ENCODE measurements around the gene SMAP1. TPM values are rescaled to one million over a fixed set of nuclear protein-coding genes. Genes with fewer than 3 reads are reported as not detected.

SMAP1 gene
- total RNA-seq, 4 donors from 2014 or later = 27.3 to 33.9 (median 32.4) TPM

GRCh38 chr6:70706491-70707123, 38.9 kb downstream of the SMAP1 start:
- TF ChIP-seq CTCF (IDR thresholded peaks at IDR 0.05) (peak in 5 of 6 experiments; percentile 26 to 70 (median 67)), POLR2A (IDR thresholded peaks at IDR 0.05) (no peak)
- Histone ChIP-seq H3K27me3 (no peaks in the 10 kb centered on the region), H3K9me3 (no peaks in the 10 kb centered on the region), H3K36me3 (no peaks in the 10 kb centered on the region), H3K4me1 (peaks cover 0 to 1% of the 10 kb centered on the region in 2 donors), H3K4me3 (replicated peaks in 1 of 3) (no peak overlapping the region), H3K27ac (no peak overlapping the region)
- intact Hi-C loops (cut with DNase I) = no loop called here
- no peak for DNase-seq
- WGBS, 2 donors = 1 to 2% methylated on average over 3 of the region's 3 CpGs

GRCh38 chr6:70707893-70708292, 40.2 kb downstream of the SMAP1 start:
- intact Hi-C loops (cut with DNase I) = loop anchor here (2.0 kb wide), 1 partner anchor 175 kb away; no protein-coding TSS in a partner anchor
- no peak overlapping the region for H3K4me3 ChIP-seq (replicated peaks in 1 of 3)
- WGBS, 2 donors = 90% methylated on average over 2 of the region's 2 CpGs
- no peak for DNase-seq
- TF ChIP-seq CTCF (IDR thresholded peaks at IDR 0.05) = no peak
- TF ChIP-seq POLR2A (IDR thresholded peaks at IDR 0.05) = no peak
- H3K27me3 ChIP-seq = no peaks in the 10 kb centered on the region
- no peaks in the 10 kb centered on the region for H3K4me1 ChIP-seq
- no peaks in the 10 kb centered on the region for H3K9me3 ChIP-seq
- no peaks in the 10 kb centered on the region for H3K36me3 ChIP-seq
- no peak overlapping the region for H3K27ac ChIP-seq

GRCh38 chr6:70708448-70708847, 40.8 kb downstream of the SMAP1 start:
- no peak overlapping the region for H3K4me3 ChIP-seq (replicated peaks in 1 of 3)
- no peaks in the 10 kb centered on the region for H3K36me3 ChIP-seq
- no peak for TF ChIP-seq CTCF (IDR thresholded peaks at IDR 0.05)
- no peak for TF ChIP-seq POLR2A (IDR thresholded peaks at IDR 0.05)
- H3K9me3 ChIP-seq = no peaks in the 10 kb centered on the region
- no peaks in the 10 kb centered on the region for H3K4me1 ChIP-seq
- DNase-seq = no peak
- H3K27ac ChIP-seq = no peak overlapping the region
- intact Hi-C loops (cut with DNase I) = loop anchor here (2.0 kb wide), 1 partner anchor 174 kb away; no protein-coding TSS in a partner anchor
- 91 to 95% methylated on average over 2 of the region's 2 CpGs for WGBS, 2 donors
- H3K27me3 ChIP-seq = no peaks in the 10 kb centered on the region

- H3K36me3 ChIP-seq = no peaks in the 10 kb centered on the region
- intact Hi-C loops (cut with DNase I) = loop anchor here (2.0 kb wide), 1 partner anchor 173 kb away; no protein-coding TSS in a partner anchor
- no peak for DNase-seq
- H3K4me3 ChIP-seq (replicated peaks in 1 of 3) = no peak overlapping the region
- WGBS, 2 donors = 94 to 96% methylated on average over 3 of the region's 3 CpGs
- H3K9me3 ChIP-seq = no peaks in the 10 kb centered on the region
- TF ChIP-seq POLR2A (IDR thresholded peaks at IDR 0.05) (no peak), CTCF (IDR thresholded peaks at IDR 0.05) (no peak)
- no peak overlapping the region for H3K27ac ChIP-seq
- H3K4me1 ChIP-seq = no peaks in the 10 kb centered on the region
- H3K27me3 ChIP-seq = no peaks in the 10 kb centered on the region
These were observed 42.1 kb downstream of the SMAP1 start for GRCh38 chr6:70709826-70710225.

- Histone ChIP-seq H3K27ac (no peak overlapping the region), H3K9me3 (no peaks in the 10 kb centered on the region), H3K4me1 (peaks cover 0 to 8% of the 10 kb centered on the region in 2 donors), H3K36me3 (no peaks in the 10 kb centered on the region), H3K27me3 (no peaks in the 10 kb centered on the region), H3K4me3 (replicated peaks in 1 of 3) (no peak overlapping the region)
- TF ChIP-seq POLR2A (IDR thresholded peaks at IDR 0.05) (no peak), CTCF (IDR thresholded peaks at IDR 0.05) (no peak)
- intact Hi-C loops (cut with DNase I) = no loop called here
- DNase-seq = no peak
These were observed 47.1 kb downstream of the SMAP1 start for GRCh38 chr6:70714716-70715257.

All from thyroid gland (tissue), 4 donors.